KMS-11 (cell line): Measurements from ENCODE around the gene KCNIP1.
"Not testable (repeated sequence)": the region's sequence is repeated elsewhere in the genome, so short reads cannot be mapped to it uniquely, and the experiment has no call there.

Experiments used
- H2AFZ ChIP-seq: fragments of 200-600 bp; sonication (generic); 2 replicates; pipeline ENCODE4 v1.6.1; 2016; ENCODE audit warnings: antibody characterized with exemption, mixed run types, low read depth
- H3K27ac ChIP-seq: fragments of 200-600 bp; sonication (generic); 2 replicates; pipeline ENCODE4 v1.6.1; 2016; ENCODE audit warnings: mild to moderate bottlenecking, mixed run types
- H3K27me3 ChIP-seq: fragments of 200-600 bp; sonication (generic); 2 replicates; pipeline ENCODE4 v1.6.1; 2017; ENCODE audit warnings: mild to moderate bottlenecking, low read depth, mixed run types, moderate library complexity; ENCODE audit not compliant: insufficient read depth
- H3K36me3 ChIP-seq: fragments of 200-600 bp; sonication (generic); 2 replicates; pipeline ENCODE4 v1.6.1; 2017; ENCODE audit warnings: mild to moderate bottlenecking, mixed run types; ENCODE audit not compliant: insufficient read depth
- H3K4me1 ChIP-seq: fragments of 200-600 bp; sonication (generic); 2 replicates; pipeline ENCODE4 v1.6.1; 2016; ENCODE audit warnings: mild to moderate bottlenecking, low read depth, mixed run types; ENCODE audit not compliant: poor library complexity, severe bottlenecking
- H3K4me2 ChIP-seq: fragments of 200-600 bp; sonication (generic); 2 replicates; pipeline ENCODE4 v1.7.0; 2016; ENCODE audit warnings: mild to moderate bottlenecking, mixed run types
- H3K4me3 ChIP-seq: fragments of 200-600 bp; sonication (generic); IDR thresholded peaks from 2 replicates; pipeline ENCODE4 v1.6.1; 2017; ENCODE audit warnings: low read depth, low read length, mixed read lengths; ENCODE audit not compliant: insufficient read depth
- H3K79me2 ChIP-seq: fragments of 200-600 bp; sonication (generic); 2 replicates; pipeline ENCODE4 v1.6.1; 2016; ENCODE audit warnings: low read depth, mixed run types; ENCODE audit not compliant: insufficient read depth
- H3K9ac ChIP-seq: fragments of 200-600 bp; sonication (generic); 2 replicates; pipeline ENCODE4 v1.6.1; 2016; ENCODE audit warnings: mild to moderate bottlenecking, mixed run types
- H4K20me1 ChIP-seq: fragments of 200-600 bp; sonication (generic); 2 replicates; pipeline ENCODE4 v1.6.1; 2016; ENCODE audit warnings: mild to moderate bottlenecking, mixed run types; ENCODE audit not compliant: insufficient read depth
- TF ChIP-seq, protein P1 (sequence below): fragments of 200-600 bp; sonication (generic); conservative IDR thresholded peaks from 2 replicates; pipeline ENCODE4 v1.6.1; 2017; ENCODE audit warnings: low read depth, mild to moderate bottlenecking, antibody characterized with exemption, low read length, moderate library complexity, mixed read lengths

Gene KCNIP1

DNA sequence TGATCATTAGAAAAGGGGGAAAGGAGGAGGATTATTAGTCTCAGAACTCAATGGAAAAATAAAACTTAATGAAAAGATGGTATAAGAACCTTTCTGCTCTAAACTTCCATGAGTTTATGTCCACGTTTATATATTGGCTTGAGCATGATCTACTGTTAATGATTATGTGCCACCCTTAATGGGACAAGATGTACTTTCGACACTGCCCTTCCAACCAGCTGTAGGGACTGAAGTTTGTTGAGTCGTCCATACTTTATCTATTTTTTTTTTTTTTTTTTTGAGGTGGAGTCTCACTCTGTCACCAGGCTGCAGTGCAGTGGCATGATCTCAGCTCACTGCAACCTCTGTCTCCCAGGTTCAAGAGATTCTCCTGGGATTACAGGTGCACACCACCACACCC, 254.7 kb downstream of the KCNIP1 start:
- H3K36me3 ChIP-seq = no peaks in the 10 kb centered on the region
- no peaks in the 10 kb centered on the region for H4K20me1 ChIP-seq
- TF ChIP-seq, protein P1, sequence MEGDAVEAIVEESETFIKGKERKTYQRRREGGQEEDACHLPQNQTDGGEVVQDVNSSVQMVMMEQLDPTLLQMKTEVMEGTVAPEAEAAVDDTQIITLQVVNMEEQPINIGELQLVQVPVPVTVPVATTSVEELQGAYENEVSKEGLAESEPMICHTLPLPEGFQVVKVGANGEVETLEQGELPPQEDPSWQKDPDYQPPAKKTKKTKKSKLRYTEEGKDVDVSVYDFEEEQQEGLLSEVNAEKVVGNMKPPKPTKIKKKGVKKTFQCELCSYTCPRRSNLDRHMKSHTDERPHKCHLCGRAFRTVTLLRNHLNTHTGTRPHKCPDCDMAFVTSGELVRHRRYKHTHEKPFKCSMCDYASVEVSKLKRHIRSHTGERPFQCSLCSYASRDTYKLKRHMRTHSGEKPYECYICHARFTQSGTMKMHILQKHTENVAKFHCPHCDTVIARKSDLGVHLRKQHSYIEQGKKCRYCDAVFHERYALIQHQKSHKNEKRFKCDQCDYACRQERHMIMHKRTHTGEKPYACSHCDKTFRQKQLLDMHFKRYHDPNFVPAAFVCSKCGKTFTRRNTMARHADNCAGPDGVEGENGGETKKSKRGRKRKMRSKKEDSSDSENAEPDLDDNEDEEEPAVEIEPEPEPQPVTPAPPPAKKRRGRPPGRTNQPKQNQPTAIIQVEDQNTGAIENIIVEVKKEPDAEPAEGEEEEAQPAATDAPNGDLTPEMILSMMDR = no peak
- no peak overlapping the region for H3K9ac ChIP-seq
- H2AFZ ChIP-seq = no peak overlapping the region
- H3K4me2 ChIP-seq = no peak overlapping the region
- no peaks in the 10 kb centered on the region for H3K4me1 ChIP-seq
- no peaks in the 10 kb centered on the region for H3K27me3 ChIP-seq
- H3K4me3 ChIP-seq = no peak overlapping the region
- H3K79me2 ChIP-seq = no peaks in the 10 kb centered on the region
- H3K27ac ChIP-seq = no peak overlapping the region

DNA sequence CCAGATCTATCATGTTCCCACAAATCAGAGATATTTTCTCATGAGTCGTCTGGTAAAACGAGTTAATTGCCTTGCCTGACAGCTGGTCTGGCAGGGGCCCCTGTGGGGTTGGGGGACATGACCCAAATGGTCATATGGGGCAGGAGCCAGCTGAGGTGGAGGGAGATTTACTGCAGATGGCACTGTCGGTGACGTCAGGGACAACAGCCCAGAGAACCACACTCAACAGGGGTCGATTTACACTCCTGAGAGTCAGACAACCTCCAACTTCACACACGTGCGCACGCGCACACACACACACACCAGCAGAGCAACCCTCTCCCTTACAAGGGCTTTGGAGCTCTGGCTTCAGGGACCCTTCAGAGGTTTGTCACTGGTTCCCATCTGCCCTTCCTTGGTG, 256.3 kb downstream of the KCNIP1 start:
- no peak overlapping the region for H3K27ac ChIP-seq
- no peak overlapping the region for H3K4me3 ChIP-seq

DNA sequence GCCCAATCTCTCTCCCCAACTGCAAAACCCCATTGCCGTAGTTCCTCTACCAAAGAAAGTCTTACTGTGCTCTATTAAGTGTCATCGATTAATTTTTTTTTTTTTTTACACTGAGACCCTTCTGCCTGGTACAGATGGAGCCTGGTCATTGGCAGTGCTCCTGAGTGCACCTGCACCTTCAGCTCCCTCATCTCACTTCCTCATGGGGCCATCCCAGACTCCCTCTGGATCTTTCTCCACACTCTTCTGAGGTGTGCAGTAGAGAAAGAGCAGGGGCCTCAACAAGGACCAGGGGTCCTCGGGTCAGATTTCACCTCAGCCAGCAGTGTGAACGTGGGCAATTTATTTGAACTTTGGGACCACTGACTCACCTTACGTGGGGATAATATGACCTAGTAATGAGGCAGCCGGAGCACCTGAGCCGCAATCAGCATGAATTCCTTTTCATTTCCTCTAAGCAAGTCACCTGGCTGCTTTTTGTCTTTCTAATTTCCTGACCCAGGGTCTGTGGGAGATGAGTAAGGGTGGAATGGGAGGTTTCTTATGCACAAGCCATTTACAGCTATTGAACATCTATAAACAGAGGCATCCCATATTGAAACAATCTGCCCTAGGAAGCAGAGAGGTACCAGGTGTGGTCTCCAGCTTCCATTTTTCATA, 257.4 kb downstream of the KCNIP1 start:
- H2AFZ ChIP-seq = no peak overlapping the region
- no peak overlapping the region for H3K4me2 ChIP-seq
- H3K9ac ChIP-seq = no peak overlapping the region
- no peaks in the 10 kb centered on the region for H3K4me1 ChIP-seq
- no peak overlapping the region for H3K27ac ChIP-seq
- H3K27me3 ChIP-seq = no peaks in the 10 kb centered on the region
- no peaks in the 10 kb centered on the region for H3K36me3 ChIP-seq
- H3K4me3 ChIP-seq = no peak overlapping the region
- no peaks in the 10 kb centered on the region for H4K20me1 ChIP-seq
- TF ChIP-seq, protein P1 = no peak
- H3K79me2 ChIP-seq = no peaks in the 10 kb centered on the region

More for the DNA sequence above, 256.3 kb downstream of the KCNIP1 start:
- Histone ChIP-seq H2AFZ (no peak overlapping the region), H3K79me2 (no peaks in the 10 kb centered on the region), H3K4me1 (no peaks in the 10 kb centered on the region), H3K9ac (no peak overlapping the region), H3K27me3 (no peaks in the 10 kb centered on the region), H4K20me1 (no peaks in the 10 kb centered on the region), H3K4me2 (no peak overlapping the region), H3K36me3 (no peaks in the 10 kb centered on the region)
- TF ChIP-seq, protein P1 = no peak

DNA sequence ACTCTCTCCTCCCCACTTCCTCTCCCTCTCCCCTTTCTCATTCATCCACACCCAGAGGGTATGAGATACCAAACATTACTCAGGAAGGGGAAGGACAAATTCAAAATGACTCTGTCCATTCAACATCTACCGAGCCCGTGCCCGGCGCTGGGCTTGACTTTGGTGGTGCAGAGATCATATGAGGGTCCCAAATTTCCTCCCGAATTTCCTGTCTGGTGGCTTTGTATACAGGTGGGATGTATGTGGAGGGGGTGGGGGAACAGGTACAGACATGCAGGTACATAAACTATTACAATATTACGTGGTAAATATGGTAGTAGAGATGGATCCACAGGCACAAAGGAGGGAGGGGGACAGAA, 257.9 kb downstream of the KCNIP1 start:
- Histone ChIP-seq H3K4me1 (no peaks in the 10 kb centered on the region), H3K36me3 (no peaks in the 10 kb centered on the region), H3K9ac (no peak overlapping the region), H3K27me3 (no peaks in the 10 kb centered on the region), H3K4me3 (no peak overlapping the region), H3K4me2 (no peak overlapping the region), H4K20me1 (no peaks in the 10 kb centered on the region), H3K27ac (no peak overlapping the region), H2AFZ (no peak overlapping the region), H3K79me2 (no peaks in the 10 kb centered on the region)
- TF ChIP-seq, protein P1 = no peak

DNA sequence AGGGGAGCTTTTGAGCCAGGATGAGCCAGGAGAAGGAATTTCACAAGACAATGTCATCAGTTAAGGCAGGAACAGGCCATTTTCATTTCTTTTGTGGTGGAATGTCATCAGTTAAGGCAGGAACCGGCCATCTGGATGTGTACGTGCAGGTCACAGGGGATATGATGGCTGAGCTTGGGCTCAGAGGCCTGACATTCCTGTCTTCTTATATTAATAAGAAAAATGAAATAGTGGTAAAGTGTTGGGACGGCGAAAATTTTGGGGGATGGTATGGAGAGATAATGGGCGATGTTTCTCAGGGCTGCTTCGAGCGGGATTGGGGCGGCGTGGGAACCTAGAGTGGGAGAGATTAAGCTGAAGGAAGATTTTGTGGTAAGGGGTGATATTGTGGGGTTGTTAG, 258.5 kb downstream of the KCNIP1 start:
- not testable (repeated sequence) for H4K20me1 ChIP-seq, H3K36me3 ChIP-seq

DNA sequence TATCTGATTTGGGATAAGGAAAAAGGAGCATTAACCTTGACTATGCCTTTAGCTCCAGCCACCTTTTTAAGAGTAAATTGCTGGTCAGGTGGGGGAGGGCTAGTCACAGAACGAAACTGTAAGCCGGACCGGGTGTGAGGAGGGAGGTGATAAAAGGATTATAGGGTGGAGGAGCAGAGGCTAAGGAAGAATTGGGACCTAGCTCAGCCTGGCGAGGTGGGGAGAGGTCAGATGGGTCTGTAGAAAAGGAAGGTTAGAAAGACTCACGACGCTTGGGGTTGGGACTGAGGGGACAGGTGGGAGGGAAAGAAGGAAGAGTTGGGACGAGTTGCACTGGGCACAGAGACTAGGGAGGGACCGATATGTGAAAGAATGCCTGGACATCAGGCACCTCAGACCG, 262.0 kb downstream of the KCNIP1 start:
- not testable (repeated sequence) for H3K4me1 ChIP-seq, H3K4me3 ChIP-seq, H3K9ac ChIP-seq, H2AFZ ChIP-seq, H3K36me3 ChIP-seq, H3K27ac ChIP-seq, H4K20me1 ChIP-seq, H3K27me3 ChIP-seq, H3K4me2 ChIP-seq, H3K79me2 ChIP-seq

More for the DNA sequence above, 258.5 kb downstream of the KCNIP1 start:
- not testable (repeated sequence) for H3K79me2 ChIP-seq, H3K9ac ChIP-seq, H3K27ac ChIP-seq, H3K4me1 ChIP-seq, H3K27me3 ChIP-seq, H2AFZ ChIP-seq, H3K4me3 ChIP-seq, H3K4me2 ChIP-seq
